ENCODE measurements around the gene RDX. TPM values are rescaled to one million over a fixed set of nuclear protein-coding genes. Genes with fewer than 3 reads are reported as not detected.

The RDX gene
- total RNA-seq, 1 experiment from 2014 or later: 132 TPM

GRCh38 chr11:110134110-110134509, 162.3 kb downstream of the RDX start:
- no peak overlapping the region for H3K4me3 Mint-ChIP-seq (ENCODE audit: unreplicated experiment)
- DNase-seq (ENCODE audit: unreplicated experiment): no peak
- peaks cover 39% of the 10 kb centered on the region for H3K36me3 Mint-ChIP-seq (ENCODE audit: insufficient read depth, unreplicated experiment)
- H3K27ac Mint-ChIP-seq (ENCODE audit: low read depth, unreplicated experiment): peak overlapping the region; percentile 35
- intact Hi-C loops (cut with micrococcal nuclease): no loop called here
- POLR2A ChIA-PET: interaction anchor here (0.8 to 1.4 kb wide), 4 partner anchors 15 to 62 kb away, joined by 3 to 5 read pairs (median 3); no protein-coding TSS in a partner anchor
- peaks cover 19% of the 10 kb centered on the region for H3K4me1 Mint-ChIP-seq (ENCODE audit: insufficient read depth, unreplicated experiment)
- H3K9me3 Mint-ChIP-seq (ENCODE audit: unreplicated experiment): no peaks in the 10 kb centered on the region
- CTCF ChIA-PET: interaction anchor here (0.6 kb wide), 1 partner anchor 159 kb away, joined by 3 read pairs; no protein-coding TSS in a partner anchor
- BruUV-seq (replicated peaks): no TSS peak
- no peaks in the 10 kb centered on the region for H3K27me3 Mint-ChIP-seq (ENCODE audit: insufficient read depth, unreplicated experiment)
- TF ChIP-seq, protein P1, sequence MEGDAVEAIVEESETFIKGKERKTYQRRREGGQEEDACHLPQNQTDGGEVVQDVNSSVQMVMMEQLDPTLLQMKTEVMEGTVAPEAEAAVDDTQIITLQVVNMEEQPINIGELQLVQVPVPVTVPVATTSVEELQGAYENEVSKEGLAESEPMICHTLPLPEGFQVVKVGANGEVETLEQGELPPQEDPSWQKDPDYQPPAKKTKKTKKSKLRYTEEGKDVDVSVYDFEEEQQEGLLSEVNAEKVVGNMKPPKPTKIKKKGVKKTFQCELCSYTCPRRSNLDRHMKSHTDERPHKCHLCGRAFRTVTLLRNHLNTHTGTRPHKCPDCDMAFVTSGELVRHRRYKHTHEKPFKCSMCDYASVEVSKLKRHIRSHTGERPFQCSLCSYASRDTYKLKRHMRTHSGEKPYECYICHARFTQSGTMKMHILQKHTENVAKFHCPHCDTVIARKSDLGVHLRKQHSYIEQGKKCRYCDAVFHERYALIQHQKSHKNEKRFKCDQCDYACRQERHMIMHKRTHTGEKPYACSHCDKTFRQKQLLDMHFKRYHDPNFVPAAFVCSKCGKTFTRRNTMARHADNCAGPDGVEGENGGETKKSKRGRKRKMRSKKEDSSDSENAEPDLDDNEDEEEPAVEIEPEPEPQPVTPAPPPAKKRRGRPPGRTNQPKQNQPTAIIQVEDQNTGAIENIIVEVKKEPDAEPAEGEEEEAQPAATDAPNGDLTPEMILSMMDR (IDR thresholded peaks at IDR 0.05; ENCODE audit: unreplicated experiment): no peak

GRCh38 chr11:110133160-110133559, 163.3 kb downstream of the RDX start:
- TF ChIP-seq, protein P1 (IDR thresholded peaks at IDR 0.05; ENCODE audit: unreplicated experiment): no peak
- no peaks in the 10 kb centered on the region for H3K9me3 Mint-ChIP-seq (ENCODE audit: unreplicated experiment)
- H3K27me3 Mint-ChIP-seq (ENCODE audit: insufficient read depth, unreplicated experiment): no peaks in the 10 kb centered on the region
- no peak for DNase-seq (ENCODE audit: unreplicated experiment)
- ChIA-PET POLR2A (interaction anchor here (2.7 to 4.7 kb wide), 2 partner anchors 8 to 37 kb away, joined by 22 to 89 read pairs; partner anchors contain the start of gene ZC3H12C), CTCF (interaction anchor here (0.6 to 1.2 kb wide), 2 partner anchors 194 to 1984 kb away, joined by 3 read pairs; no protein-coding TSS in a partner anchor)
- BruUV-seq (replicated peaks): no TSS peak
- H3K27ac Mint-ChIP-seq (ENCODE audit: low read depth, unreplicated experiment): no peak overlapping the region
- intact Hi-C loops (cut with micrococcal nuclease): no loop called here
- H3K4me3 Mint-ChIP-seq (ENCODE audit: unreplicated experiment): no peak overlapping the region
- peaks cover 31% of the 10 kb centered on the region for H3K36me3 Mint-ChIP-seq (ENCODE audit: insufficient read depth, unreplicated experiment)
- peaks cover 23% of the 10 kb centered on the region for H3K4me1 Mint-ChIP-seq (ENCODE audit: insufficient read depth, unreplicated experiment)

- H3K27me3 Mint-ChIP-seq (ENCODE audit: insufficient read depth, unreplicated experiment): no peaks in the 10 kb centered on the region
- peak overlapping the region; percentile 7 for H3K4me3 Mint-ChIP-seq (ENCODE audit: unreplicated experiment)
- peak; percentile 45 for DNase-seq (ENCODE audit: unreplicated experiment)
- H3K9me3 Mint-ChIP-seq (ENCODE audit: unreplicated experiment): no peaks in the 10 kb centered on the region
- peaks cover 32% of the 10 kb centered on the region for H3K4me1 Mint-ChIP-seq (ENCODE audit: insufficient read depth, unreplicated experiment)
- H3K27ac Mint-ChIP-seq (ENCODE audit: low read depth, unreplicated experiment): peak overlapping the region; percentile 49
- intact Hi-C loops (cut with micrococcal nuclease): no loop called here
- CTCF ChIA-PET: interaction anchor here (0.7 to 1.2 kb wide), 5 partner anchors 38 to 298 kb away, joined by 3 to 5 read pairs (median 3); partner anchors contain the start of gene FDX1
- BruUV-seq (replicated peaks): TSS peak; percentile 2
- POLR2A ChIA-PET: interaction anchor here (0.7 to 4.7 kb wide), 23 partner anchors 10 to 192 kb away, joined by 3 to 89 read pairs (median 4); partner anchors contain the start of genes RDX and ZC3H12C
- peaks cover 24% of the 10 kb centered on the region for H3K36me3 Mint-ChIP-seq (ENCODE audit: insufficient read depth, unreplicated experiment)
- TF ChIP-seq, protein P1 (IDR thresholded peaks at IDR 0.05; ENCODE audit: unreplicated experiment): no peak
Measured at GRCh38 chr11:110131386-110132123, 164.9 kb downstream of the RDX start.

DNA sequence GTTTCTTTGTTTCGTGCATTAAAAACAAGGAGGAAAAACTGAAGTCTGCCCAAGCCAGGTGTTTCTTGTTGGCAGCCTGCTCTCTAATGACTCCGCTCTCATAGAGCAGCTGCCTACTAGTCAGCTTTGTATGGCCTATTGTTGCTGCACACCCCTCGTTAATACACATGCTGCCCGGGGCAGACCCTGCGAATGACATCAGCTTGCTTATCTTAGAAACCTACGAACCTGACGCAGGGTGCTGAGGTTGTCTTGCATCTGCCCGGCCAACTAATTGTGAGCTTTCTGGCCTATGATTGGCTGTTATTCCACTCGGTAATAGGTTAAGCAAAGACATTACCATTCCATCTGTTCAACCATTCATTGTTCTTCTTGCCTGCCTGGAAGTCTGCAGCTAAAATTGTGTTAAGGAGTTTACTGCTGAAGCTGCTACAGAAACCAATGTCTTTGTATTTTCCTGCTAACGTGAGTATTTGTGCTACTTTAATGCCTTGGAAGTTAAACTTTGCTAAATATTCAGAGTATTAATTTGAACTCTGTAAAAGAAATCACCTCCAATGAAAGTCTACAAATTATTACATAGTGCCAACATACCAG, 165.7 kb downstream of the RDX start:
- Mint-ChIP-seq H3K4me1 (ENCODE audit: insufficient read depth, unreplicated experiment) (peaks cover 33% of the 10 kb centered on the region), H3K27ac (ENCODE audit: low read depth, unreplicated experiment) (peak overlapping the region; percentile 49), H3K36me3 (ENCODE audit: insufficient read depth, unreplicated experiment) (peaks cover 29% of the 10 kb centered on the region), H3K9me3 (ENCODE audit: unreplicated experiment) (no peaks in the 10 kb centered on the region), H3K27me3 (ENCODE audit: insufficient read depth, unreplicated experiment) (no peaks in the 10 kb centered on the region), H3K4me3 (ENCODE audit: unreplicated experiment) (no peak overlapping the region)
- CTCF ChIA-PET: interaction anchor here (0.6 to 1.2 kb wide), 6 partner anchors 23 to 1421 kb away, joined by 3 to 8 read pairs (median 3); partner anchors contain the start of gene FDX1
- TF ChIP-seq, protein P1 (IDR thresholded peaks at IDR 0.05; ENCODE audit: unreplicated experiment): no peak
- POLR2A ChIA-PET: interaction anchor here (0.7 to 4.7 kb wide), 21 partner anchors 10 to 190 kb away, joined by 3 to 89 read pairs (median 4); partner anchors contain the start of genes RDX and ZC3H12C
- intact Hi-C loops (cut with micrococcal nuclease): no loop called here
- BruUV-seq (replicated peaks): no TSS peak
- DNase-seq (ENCODE audit: unreplicated experiment): no peak
